ENCODE data around the gene PPP2R5A. TPM values are rescaled to one million over a fixed set of nuclear protein-coding genes. Genes with fewer than 3 reads are reported as not detected.

Gene PPP2R5A
- total and polyA plus RNA-seq, 2 of the 13 experiments (the other 11 are each of a cell fraction or from before 2014, with no cell fraction given) = 22.0 to 31.4 TPM

- TF ChIP-seq ZNF709 (CRISPR knock-in tag; IDR thresholded peaks at IDR 0.05) (no peak), CHD2 (IDR thresholded peaks at IDR 0.05; ENCODE audit: low read depth, low read length) (no peak; the same call in 1 of the 2 replicates), HDAC6 (IDR thresholded peaks at IDR 0.05; ENCODE audit: low read depth, low read length) (no peak), SP4 (CRISPR knock-in tag; IDR thresholded peaks at IDR 0.05) (no peak), TBX2 (CRISPR knock-in tag; IDR thresholded peaks at IDR 0.05; ENCODE audit: borderline replicate concordance) (peak; percentile 58; the same call in 1 of the 2 replicates), ZNF10 (CRISPR knock-in tag; IDR thresholded peaks at IDR 0.05; ENCODE audit: borderline replicate concordance, low read depth) (no peak), ZSCAN29 (CRISPR knock-in tag; conservative IDR thresholded peaks at IDR 0.05) (0 out of 2 replicates have a peak, but pooled peaks have one; percentile 10), ZNF121 (CRISPR knock-in tag; IDR thresholded peaks at IDR 0.05) (0 out of 2 replicates have a peak, but pooled peaks have one; percentile 52), ZBTB7A (CRISPR knock-in tag; IDR thresholded peaks at IDR 0.05) (no peak), ARHGAP35 (CRISPR knock-in tag; IDR thresholded peaks at IDR 0.05; ENCODE audit: borderline replicate concordance) (no peak), ATM (IDR thresholded peaks at IDR 0.05; ENCODE audit: borderline replicate concordance) (no peak), KDM2A (CRISPR knock-in tag; IDR thresholded peaks at IDR 0.05; ENCODE audit: borderline replicate concordance, low read depth) (peak; percentile 56), BCL3 (CRISPR knock-in tag; IDR thresholded peaks at IDR 0.05) (no peak), ZNF235 (CRISPR knock-in tag; IDR thresholded peaks at IDR 0.05; ENCODE audit: borderline replicate concordance) (no peak), NCOA1 (CRISPR knock-in tag; IDR thresholded peaks at IDR 0.05) (no peak), ZMYM4 (CRISPR knock-in tag; IDR thresholded peaks at IDR 0.05) (peak; percentile 35; the same call in 1 of the 2 replicates), ZNF263 (CRISPR knock-in tag; IDR thresholded peaks at IDR 0.05) (no peak), PLSCR1 (CRISPR knock-in tag; IDR thresholded peaks at IDR 0.05; ENCODE audit: borderline replicate concordance) (no peak), ZNF557 (CRISPR knock-in tag; IDR thresholded peaks at IDR 0.05) (no peak), CBFB (CRISPR knock-in tag; IDR thresholded peaks at IDR 0.05) (peak; percentile 30; the same call in 1 of the 2 replicates), DMAP1 (CRISPR knock-in tag; IDR thresholded peaks at IDR 0.05) (no peak), XBP1 (CRISPR knock-in tag; IDR thresholded peaks at IDR 0.05) (no peak), ZNF652 (CRISPR knock-in tag; IDR thresholded peaks at IDR 0.05; ENCODE audit: borderline replicate concordance, low read depth) (no peak; the same call in 1 of the 2 replicates), HOXD1 (CRISPR knock-in tag; IDR thresholded peaks at IDR 0.05) (no peak), POLR2A (IDR thresholded peaks at IDR 0.05; ENCODE audit: insufficient read depth in 1 of 2, low read depth in 2 of 2, low read length in 2 of 2) (peak; percentile 44 to 55; a peak in 3 of 4 replicates), ZNF343 (CRISPR knock-in tag; IDR thresholded peaks at IDR 0.05) (no peak), PAX8 (CRISPR knock-in tag; IDR thresholded peaks at IDR 0.05; ENCODE audit: borderline replicate concordance) (no peak), ZNF615 (CRISPR knock-in tag; IDR thresholded peaks at IDR 0.05; ENCODE audit: borderline replicate concordance) (no peak), ZBTB14 (CRISPR knock-in tag; IDR thresholded peaks at IDR 0.05) (no peak)
Observed at GRCh38 chr1:212255705-212256307, 29.4 kb upstream of the PPP2R5A start (continued).

All from HepG2 (cell line).